ENCODE measurements around the gene SLC15A1.

The SLC15A1 gene

DNA sequence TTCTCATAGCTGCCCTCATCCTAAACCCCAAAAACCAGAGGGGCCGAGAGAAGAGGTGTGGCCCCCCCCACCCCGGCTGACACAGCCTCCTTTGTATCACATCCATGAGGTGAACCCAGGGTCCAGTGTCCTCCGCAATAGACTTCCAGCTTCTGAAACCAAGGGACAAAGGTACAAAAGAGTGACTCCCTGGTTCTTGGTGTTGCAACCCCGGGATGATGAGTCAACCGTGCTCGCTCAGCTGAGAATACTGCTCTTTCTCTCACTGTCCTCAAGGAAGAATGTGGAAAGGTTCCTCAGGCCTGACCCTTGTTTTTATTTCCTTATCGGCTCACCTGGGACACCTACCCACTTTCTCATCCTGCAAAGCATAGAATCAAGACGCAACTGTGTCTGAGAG is 5.5 kb downstream of the SLC15A1 start:
- DNase-seq, result no peak

DNA sequence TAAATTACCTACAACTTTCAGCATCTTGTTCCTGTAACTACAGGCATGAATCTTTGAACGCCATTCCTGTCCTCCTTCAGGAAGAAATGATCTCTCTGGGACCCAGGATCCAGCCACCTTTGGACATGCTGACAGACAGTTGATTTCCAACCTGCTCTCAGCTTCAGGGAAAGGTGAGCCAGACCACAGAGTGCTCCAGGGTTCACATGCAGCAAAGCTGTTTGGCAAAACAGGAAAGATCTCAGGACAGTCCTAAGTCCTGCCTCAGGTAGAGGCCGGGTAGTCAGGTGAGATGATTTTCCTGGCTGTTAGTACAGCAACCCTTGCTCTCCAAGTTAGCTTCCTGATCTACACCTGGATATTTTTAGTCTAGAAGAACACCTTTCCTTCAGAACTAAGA is 9.1 kb downstream of the SLC15A1 start:
- no peak for DNase-seq

DNA sequence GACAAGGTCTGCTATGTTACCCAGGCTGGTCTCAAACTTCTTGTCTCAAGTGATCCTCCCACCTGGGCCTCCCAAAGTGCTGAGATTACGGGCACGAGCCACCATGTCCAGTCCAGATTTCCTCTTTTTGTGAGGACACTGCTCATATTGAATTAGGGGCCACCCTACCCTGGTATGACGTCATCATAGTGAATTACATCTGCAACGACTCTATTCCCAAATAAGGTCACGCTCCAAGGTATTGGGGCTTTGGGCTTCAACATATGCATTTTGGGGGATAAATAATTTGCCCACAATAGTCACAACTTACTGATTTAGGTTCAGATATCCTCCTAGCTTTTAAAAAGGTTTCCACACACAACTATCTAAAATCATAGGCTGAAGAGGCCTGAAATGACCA is 9.5 kb downstream of the SLC15A1 start:
- no peak for DNase-seq

DNA sequence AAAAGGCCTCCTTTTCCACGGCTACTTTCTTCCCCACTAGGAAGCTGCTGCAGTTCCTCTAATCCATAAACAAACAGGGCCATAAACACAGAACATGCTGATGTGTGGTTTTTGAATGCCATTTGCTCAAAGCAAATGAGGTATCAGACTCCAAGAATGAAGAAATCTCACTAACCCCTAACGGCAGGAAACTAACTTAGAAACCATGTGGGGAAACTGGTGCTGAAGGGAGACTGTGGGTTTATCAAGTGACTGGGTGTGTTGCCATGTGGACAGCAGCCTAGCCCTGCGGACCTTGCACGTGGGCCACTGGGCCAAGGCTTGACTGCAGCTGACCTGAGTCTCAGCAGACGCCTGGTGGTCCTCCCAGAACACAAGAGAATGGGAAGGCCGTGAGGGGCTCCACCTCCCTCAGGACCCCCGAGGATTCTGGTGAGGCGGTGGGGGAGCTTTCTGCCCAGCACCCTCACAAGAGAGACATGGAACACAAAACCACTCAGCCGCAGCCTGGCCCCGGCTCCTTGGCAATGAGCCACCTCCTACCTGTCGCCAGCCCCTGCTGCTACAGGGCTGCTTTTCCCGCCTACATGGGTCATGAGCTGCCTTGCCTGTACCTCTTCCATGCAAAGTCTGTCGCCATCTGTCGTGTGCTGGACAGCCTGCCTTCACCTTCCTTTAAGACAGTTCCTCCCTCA is 10.6 kb downstream of the SLC15A1 start:
- DNase-seq, result no peak

DNA sequence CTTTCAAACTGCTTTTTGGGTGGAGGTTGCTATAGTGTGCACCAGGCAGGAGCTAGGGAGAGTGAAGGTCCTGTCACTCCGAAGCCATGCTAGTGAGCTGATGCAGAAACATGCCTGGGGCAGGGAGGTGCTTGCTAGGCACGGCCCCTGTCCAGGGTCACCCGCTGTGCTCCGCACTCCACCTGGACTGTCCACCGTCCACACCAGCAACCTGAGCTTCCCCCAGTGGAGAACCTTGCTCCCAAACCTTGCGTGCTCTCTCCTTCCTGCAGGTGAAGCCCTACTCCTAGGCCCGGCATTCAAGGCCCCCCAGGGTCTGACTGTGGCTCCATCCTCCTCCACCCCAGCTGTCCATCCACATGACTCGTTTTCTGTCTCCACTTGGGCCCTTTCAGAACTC is 12.3 kb downstream of the SLC15A1 start:
- no peak for DNase-seq

DNA sequence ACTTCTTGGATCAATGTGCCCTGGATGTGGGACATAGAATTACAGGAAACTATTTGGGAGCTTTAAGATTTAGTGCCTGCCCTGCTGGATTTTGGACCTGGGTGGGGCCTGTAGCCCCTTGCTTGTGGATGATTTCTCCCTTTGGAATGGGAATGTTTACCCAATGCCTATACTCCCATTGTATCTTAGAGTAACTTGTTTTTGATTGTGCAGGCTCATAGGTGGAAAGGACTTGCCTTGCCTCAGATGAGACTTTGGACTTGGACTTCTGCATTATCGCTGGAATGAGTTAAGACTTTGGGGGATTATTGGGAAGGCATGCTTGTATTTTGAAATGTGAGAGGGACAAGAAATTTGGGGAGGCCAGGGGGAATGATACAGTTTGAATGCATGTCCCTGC is 13.5 kb downstream of the SLC15A1 start:
- DNase-seq, result no peak

DNA sequence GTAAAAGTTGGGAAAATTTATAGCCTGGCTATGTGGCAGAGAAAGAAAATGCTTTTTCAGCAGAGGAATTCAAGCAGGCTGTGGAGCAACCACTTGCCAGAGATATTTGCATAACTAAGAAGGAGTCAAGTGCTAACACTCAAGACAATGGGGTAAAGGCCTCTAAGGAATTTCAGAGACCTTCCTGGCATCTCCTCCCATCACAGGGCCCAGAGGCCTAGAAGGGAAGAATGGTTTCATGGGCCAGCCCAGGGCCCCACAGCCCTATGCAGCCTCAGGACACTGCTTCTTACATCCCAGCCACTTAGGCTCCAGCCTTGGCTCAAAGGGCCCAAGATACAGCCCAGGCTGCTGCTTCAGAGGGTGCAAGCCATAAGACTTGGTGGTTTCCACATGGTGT is 14.3 kb downstream of the SLC15A1 start:
- DNase-seq, result no peak

DNA sequence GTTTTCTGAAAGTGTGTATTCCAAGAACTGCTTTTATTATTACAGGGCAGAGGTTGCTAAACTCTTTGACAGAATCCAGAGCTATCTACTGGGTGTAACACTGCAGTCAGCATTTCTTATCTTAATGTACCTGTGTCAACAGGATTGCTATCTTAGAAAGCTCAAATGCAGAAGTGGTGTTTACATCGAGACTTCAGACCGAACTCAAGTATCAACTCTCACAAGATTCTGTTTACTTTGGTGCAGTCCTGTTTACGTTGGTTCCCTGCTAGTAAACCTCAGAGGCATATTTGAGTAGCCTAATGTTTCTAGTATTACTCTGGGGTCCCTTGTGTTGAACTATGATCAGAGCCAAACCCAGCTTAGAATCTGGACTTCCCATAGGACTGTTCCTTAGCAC is 20.5 kb downstream of the SLC15A1 start:
- DNase-seq, result no peak

DNA sequence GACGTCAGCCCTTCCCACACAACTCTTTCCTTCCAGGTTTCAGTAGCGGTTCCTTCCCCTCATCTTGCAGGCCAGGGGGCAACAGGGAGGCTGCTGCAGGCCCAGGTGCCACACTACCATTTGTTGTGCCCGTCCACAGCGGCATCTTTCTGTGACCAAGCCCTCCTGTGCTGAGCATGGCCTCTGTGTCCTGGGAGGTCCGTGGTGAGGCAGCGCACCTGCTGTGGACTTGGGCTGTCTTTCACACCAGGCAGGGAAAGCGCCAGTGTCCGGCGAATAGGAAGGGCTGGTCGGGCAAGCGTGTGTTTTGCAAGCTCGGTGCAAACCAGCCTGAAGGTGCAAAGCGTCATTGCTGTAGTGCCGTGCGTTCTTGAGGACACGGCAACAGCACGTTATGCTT is 21.4 kb downstream of the SLC15A1 start:
- no peak for DNase-seq

DNA sequence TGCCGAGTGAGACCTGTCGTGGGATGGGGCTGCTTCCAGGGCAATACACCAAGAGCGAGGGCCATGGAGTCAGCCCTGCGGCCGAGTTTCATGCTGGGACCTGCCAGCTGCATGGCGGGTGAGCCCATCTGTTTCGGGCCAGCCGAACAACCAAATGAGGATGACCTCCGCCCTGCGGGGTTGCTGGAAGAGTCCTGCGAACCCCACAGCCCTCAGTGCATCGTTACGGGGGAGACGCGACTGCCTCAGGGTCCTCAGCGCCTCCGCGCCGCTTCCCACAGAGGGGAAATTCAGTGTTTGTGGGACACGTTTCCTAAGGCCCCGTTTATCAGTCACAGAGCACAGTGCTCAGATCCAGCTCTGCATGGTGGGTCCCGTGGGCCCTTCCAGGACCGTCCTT is 22.0 kb downstream of the SLC15A1 start:
- DNase-seq, result no peak

DNA sequence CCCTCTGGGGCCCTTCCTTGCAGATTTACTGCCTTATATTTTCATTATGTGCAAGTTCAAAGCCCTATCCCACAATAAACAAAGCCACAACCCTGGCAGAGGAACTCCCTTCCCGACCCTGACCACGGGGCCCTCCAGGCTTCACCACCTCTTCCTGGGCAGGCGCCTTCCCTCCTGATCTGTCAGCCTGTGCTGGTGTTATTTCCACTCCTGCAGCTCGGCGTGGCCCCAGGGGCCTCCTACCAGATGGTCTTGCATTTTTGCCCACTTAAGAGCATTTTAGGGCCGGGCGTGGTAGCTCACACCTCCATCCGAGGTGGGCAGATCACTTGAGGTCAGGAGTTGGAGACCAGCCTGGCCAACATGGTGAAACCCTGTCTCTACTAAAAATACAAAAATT is 22.8 kb downstream of the SLC15A1 start:
- DNase-seq, result no peak

DNA sequence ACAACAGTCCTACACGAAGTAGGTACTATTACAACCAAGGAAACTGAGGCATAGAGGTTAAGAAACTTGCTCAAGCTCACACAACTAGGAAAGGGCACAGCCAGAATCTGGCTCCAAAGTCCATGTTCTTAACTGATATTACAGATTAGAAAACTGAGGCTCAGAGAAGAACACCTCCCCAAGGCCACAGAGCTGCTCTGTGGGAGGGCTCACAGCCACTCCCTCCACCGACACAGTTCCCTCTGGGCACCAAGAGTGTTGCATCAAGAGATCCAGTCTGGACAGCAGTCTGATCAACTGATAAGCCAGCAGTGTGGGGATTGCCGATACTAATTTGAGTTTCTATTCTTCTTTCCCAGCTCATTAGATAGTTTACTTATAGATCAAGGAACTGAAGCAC is 29.5 kb downstream of the SLC15A1 start:
- no peak for DNase-seq

DNA sequence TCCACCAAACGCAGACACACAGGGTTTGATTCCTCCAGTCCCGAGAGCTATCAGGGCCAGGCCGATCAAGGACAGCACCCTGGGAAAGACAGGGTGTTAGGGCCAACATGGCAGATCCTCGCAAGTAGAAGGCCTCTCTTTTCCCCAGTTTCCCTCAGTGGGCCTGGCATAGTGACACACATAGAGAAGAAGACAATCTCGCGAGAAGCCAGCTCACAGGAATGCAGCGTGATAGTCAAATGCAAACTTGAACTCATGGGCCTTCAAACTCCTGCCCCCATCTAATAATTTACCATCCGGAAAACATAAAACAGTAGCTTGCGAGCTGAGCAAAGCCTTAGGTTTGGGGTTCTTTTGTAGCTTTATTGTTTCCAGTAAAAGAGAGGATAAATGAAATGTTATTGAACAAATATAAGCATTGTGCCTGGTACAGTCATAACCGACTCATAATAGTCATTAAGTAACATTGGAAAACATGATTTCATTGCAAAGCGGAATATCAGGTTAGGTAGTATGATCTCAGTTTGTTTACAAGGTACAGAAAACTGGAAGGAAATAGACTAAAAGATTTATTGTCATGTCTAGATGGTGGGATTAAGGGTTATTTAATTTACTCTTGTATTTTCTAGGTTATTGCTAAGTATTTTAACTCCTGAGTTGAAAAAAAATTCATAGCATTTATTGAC is 30.5 kb downstream of the SLC15A1 start:
- no peak for DNase-seq

DNA sequence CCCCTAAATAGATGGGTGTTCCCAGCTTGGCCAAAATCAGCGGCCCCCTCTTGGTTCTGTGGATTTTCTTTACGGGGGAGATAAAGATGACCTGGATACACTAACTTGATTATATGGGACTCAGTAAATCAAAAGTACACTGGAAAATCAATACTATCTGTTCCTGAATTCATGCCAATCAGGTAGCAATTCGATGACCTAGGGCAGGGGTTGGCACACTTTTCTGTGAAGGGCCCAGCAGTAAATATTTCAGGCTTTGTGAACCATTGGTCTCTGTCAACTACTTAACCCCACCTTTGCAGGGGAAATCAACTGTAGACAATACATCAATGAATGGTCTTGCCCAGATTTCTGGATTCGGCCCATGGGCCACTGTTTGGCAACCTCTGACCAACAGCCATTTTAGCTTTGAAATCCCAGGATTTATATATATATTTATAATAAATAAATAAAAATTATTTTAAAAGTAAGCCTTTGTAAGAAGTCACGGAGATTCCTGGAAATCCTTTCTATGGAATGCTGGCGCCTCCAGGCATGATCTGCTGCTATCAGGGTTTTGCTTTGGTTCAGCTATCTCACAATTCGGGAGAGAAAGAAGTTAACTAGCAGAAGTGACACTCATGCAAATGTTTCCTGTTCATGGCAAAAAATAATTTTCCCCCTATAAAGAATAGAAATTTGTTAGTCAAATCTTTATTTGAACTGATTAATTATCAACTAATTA is 32.8 kb downstream of the SLC15A1 start:
- no peak for DNase-seq

DNA sequence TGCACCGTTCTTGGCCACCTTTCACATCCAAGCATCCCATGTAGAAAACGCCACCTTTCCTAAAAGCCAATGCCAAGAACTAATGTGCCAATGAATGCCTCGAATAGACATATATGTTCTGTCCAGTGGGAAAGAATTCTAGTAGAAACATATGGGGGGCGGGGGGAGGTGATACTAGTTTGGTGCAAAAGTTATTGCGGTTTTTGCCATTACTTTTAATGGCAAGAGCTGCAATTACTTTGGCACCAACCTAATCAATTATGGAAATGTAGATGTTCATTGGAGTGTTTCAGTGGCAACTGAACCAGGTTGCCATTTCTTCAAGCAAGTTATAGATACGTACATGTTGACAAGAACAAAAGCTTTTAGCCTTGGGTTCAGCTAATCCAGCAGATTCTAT is 34.6 kb downstream of the SLC15A1 start:
- DNase-seq, result no peak

DNA sequence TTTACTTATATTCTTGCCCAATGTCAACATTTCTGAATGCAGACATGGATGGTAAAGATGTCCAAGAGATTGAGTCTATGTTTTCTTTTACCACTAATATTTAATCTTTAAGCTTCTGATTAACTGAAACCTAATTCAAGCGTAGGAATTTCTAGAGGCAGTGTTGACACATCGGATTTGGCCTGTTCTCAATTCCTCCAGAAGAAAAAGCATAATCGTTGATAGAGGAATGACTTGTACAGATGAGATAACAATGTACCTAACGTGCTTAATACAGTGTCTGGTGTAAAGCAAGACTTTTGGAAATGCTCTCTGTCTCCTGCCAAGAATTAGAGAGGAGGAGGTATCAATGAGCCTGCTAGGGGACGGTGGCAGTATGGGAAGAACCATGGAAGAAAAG is 35.2 kb downstream of the SLC15A1 start:
- no peak for DNase-seq

DNA sequence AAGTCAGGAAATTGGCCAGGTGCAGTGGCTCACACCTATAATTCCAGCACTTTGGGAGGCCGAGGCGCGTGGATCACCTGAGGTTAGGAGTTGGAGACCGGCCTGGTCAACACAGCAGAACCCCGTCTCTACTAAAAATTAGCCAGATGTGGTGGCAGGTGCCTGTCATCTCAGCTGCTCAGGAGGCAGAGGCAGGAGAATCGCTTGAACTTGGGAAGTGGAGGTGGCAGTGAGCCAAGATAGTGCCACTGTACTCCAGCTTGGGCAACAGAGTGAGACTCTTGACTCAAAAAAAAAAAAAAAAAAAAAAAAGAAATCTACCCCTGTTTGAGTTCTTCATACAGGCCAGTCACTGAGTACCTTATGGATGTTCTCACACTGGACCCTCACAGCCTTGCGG is 42.0 kb downstream of the SLC15A1 start:
- peak in 1 of 2 experiments; percentile 33 for DNase-seq

DNA sequence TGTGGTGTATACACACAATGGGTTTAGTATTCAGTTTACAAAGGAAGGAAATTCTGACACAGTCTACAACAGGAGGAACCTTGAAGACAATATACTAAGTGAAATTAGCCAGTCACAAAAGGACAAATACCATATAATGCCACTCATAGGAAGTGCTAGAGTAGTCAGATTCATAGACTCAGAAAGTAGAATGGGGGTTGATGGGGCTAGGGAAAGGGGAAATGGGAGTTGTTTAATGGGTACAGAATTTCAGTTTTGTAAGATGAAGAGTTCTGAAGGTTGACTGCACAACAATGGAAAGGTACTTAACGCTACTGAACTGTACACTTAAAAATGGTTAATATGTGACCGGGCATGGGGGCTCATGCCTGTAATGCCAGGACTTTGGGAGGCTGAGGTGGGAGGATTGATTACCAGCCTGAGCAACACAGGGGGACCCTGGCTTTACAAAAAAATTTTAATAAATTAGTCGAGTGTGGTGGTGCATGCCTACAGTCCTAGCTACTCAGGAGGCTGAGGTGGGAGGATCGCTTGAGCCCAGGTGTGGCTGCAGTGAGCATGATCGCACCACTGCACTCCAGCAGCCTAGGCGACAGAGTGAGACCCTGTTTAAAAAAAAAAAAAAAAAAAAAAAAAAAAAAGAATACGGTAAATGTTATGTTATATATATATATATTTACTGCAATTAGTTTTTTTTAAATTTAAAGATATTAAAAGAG is 45.0 kb downstream of the SLC15A1 start:
- DNase-seq, result no peak

DNA sequence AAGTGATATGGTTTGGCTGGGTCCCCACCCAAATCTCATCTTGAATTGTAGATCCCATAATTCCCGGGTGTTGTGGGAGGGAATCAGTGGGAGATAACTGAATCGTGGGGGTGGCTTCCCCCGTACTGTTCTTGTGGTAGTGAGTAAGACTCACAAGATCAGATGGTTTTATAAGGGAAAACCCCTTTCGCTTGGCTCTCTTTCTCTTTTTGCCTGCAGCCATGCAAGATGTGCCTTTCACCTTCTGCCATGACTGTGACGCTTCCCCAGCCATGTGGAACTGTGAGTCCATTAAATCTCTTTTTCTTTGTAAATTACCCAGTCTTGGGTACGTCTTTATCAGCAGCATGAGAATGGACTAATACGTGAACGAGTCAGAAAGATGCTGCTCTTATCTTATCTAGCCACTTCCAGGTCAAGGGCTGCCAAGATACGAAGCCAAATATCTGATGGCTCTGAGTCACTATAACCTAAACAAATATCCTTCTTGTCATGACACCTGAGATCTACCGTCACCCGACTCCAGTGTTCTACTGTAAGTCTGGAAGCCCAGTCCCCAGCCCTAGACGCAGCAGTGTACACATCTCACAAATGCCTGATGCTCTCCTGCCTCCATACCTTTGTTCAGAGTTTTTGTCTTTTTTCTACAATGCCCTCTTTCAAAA is 45.9 kb downstream of the SLC15A1 start:
- no peak for DNase-seq

DNA sequence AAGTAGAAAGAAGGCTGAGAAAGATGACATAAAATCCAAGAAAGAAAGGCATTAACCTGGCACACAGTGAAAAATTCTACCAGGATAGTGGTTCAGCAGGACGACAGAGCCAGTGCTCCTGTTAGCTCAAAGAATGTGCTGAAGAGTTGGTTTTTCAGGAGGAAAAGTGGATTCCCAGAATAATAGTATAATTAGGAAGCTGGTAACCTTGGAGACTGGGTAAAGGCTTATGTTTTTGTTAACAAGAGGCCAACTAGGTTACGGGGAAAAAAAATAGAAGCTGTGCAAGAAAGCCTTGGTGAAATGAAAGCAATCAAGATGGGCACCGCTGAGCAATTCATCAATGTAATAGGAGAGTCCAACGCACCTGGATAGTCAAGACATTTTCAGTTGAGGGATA is 54.7 kb downstream of the SLC15A1 start:
- DNase-seq, result no peak

DNA sequence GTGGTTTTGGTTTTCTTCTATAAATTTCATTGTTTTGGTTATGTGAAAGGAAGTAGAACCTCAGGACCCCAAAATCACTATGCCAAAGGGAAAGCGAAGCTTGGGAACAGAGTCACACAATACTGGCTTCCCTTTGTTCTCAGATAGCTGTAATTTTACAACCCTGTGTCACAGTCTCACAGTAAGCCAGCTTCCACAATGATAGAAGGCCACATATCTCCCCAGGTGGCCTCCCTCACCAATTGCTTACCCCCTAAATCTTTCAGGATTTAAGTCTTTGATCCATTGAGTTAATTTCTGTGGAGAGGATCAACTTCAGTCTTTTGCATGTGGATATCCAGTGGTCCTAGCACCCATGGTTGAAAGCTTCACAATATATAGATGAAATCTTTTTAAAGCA is 58.7 kb downstream of the SLC15A1 start:
- no peak for DNase-seq

DNA sequence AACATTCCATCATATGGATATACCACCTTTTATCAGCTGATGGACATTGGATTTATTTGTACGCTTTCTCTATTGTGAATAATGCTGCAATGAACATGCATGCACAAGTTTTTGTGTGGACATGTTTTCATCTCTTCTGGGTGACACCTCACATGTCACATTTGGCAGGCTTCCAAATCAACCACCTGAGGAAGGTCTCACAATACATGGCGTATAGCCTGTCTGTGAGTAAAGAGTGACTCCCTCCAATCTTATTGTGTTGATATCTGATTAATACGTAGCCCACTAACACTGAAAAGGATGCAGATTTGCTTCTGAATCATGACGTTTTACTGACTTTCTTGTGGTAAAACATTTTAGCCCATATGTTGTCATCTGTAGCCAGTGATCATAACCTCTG is 61.1 kb downstream of the SLC15A1 start:
- DNase-seq, result no peak

All from NCI-H187 (cell line).